Caco-2 (cell line): ENCODE data around the gene GALNTL6. TPM values are rescaled to one million over a fixed set of nuclear protein-coding genes. Genes with fewer than 3 reads are reported as not detected.

Experiments
- BruUV-seq: library from RNA; stranded (reverse); fragments of 400-500 nt; replicated peaks from 2 replicates; lab custom pipeline; 2021; lab: Mats Ljungman, UMichigan
- CTCF ChIA-PET: fragments of 300-600 bp; sonication (Branson Sonifier 250); formaldehyde crosslinking; loops from one replicate; lab custom pipeline; 2022; ENCODE audit warnings: antibody characterized with exemption; lab: Charles Lee
- POLR2A ChIA-PET: fragments of 300-600 bp; sonication (Branson Sonifier 250); formaldehyde crosslinking; loops from one replicate; lab custom pipeline; 2022; ENCODE audit warnings: antibody characterized with exemption; lab: Charles Lee
- DNase-seq, 2 experiments: peaks; one replicate each; pipeline versions ENCODE4 v3.0.0 to v3.0.0-alpha.2; 2020 to 2022
- H3K27me3 ChIP-seq: replicated peaks from 2 replicates; pipeline ENCODE4 v1.6.0; 2011; ENCODE audit warnings: low read length; ENCODE audit not compliant: control insufficient read depth, insufficient read depth
- H3K36me3 ChIP-seq: 2 replicates; pipeline ENCODE4 v1.5.1; 2011; ENCODE audit warnings: low read length; ENCODE audit not compliant: control insufficient read depth, insufficient read depth
- H3K4me1 ChIP-seq: fragments of 250-450 bp; sonication (Bioruptor Pico); 2 replicates; pipeline ENCODE4 v1.5.1; 2020; ENCODE audit warnings: mild to moderate bottlenecking
- H3K4me3 ChIP-seq: 2 replicates; pipeline ENCODE4 v1.5.1; 2011; ENCODE audit warnings: low read depth, mild to moderate bottlenecking, control low read depth, low read length
- H3K9me3 ChIP-seq: fragments of 250-450 bp; sonication (Bioruptor Pico); 2 replicates; pipeline ENCODE4 v1.5.1; 2020; ENCODE audit warnings: mild to moderate bottlenecking, moderate library complexity
- H3K27ac Mint-ChIP-seq: one replicate; pipeline ENCODE4 v1.8.0; 2022; ENCODE audit warnings: mixed read lengths; ENCODE audit not compliant: unreplicated experiment
- H3K27me3 Mint-ChIP-seq: one replicate; pipeline ENCODE4 v1.8.0; 2022; ENCODE audit warnings: mixed read lengths; ENCODE audit not compliant: insufficient read depth, unreplicated experiment
- H3K36me3 Mint-ChIP-seq: one replicate; pipeline ENCODE4 v1.8.0; 2022; ENCODE audit warnings: mild to moderate bottlenecking, mixed read lengths; ENCODE audit not compliant: insufficient read depth, unreplicated experiment
- H3K4me1 Mint-ChIP-seq: one replicate; pipeline ENCODE4 v1.8.0; 2022; ENCODE audit warnings: low read depth, mixed read lengths; ENCODE audit not compliant: unreplicated experiment
- H3K4me3 Mint-ChIP-seq: one replicate; pipeline ENCODE4 v1.8.0; 2022; ENCODE audit warnings: mild to moderate bottlenecking, moderate library complexity, mixed read lengths; ENCODE audit not compliant: unreplicated experiment
- H3K9me3 Mint-ChIP-seq: one replicate; pipeline ENCODE4 v1.8.0; 2022; ENCODE audit warnings: mixed read lengths; ENCODE audit not compliant: unreplicated experiment
- CTCF ChIP-seq, 2 experiments: fragments of 200-600 bp in 1 of 2; IDR thresholded peaks; 1 replicate in 1 of 2; 2 replicates in 1 of 2; pipeline versions ENCODE4 v1.5.1 to v1.8.0; 2011 to 2022; ENCODE audit warnings: antibody characterized with exemption in 1 of 2, control low read depth in 1 of 2, inconsistent platforms in 1 of 2, low read depth in 1 of 2, low read length in 1 of 2, mild to moderate bottlenecking in 1 of 2, moderate library complexity in 1 of 2; ENCODE audit not compliant: insufficient read depth in 1 of 2, severe bottlenecking in 1 of 2, unreplicated experiment in 1 of 2
- intact Hi-C: fragments of 100-400 bp; cut with micrococcal nuclease; formaldehyde crosslinking; loops from one replicate; pipeline ENCODE4 v1.10.0; 2022; ENCODE audit not compliant: unreplicated experiment
- total RNA-seq: library from RNA; stranded (reverse); gene quantifications from 2 replicates; pipeline ENCODE4 v1.2.3, GENCODE V29; 2022

Gene GALNTL6
- total RNA-seq, 1 experiment from 2014 or later: not detected

GRCh38 chr4:172584816-172585215 lies 771.6 kb downstream of the GALNTL6 start:
- no peak overlapping the region for H3K4me3 ChIP-seq
- intact Hi-C loops: no loop called here
- no TSS peak for BruUV-seq
- no peak for DNase-seq
- ChIA-PET POLR2A (no interaction called here), CTCF (no interaction called here)
- Mint-ChIP-seq H3K36me3 (no peaks in the 10 kb centered on the region), H3K9me3 (no peaks in the 10 kb centered on the region), H3K4me1 (no peaks in the 10 kb centered on the region), H3K4me3 (no peak overlapping the region), H3K27me3 (peaks cover 6% of the 10 kb centered on the region), H3K27ac (no peak overlapping the region)
- H3K4me1 ChIP-seq: no peaks in the 10 kb centered on the region
- no peak for TF ChIP-seq CTCF (IDR thresholded peaks at IDR 0.05; ENCODE audit: insufficient read depth in 1 of 2, low read depth in 1 of 2, low read length in 1 of 2, severe bottlenecking in 1 of 2, unreplicated experiment in 1 of 2)
- H3K27me3 ChIP-seq: no peaks in the 10 kb centered on the region
- no peaks in the 10 kb centered on the region for H3K9me3 ChIP-seq
- H3K36me3 ChIP-seq: no peaks in the 10 kb centered on the region

- CTCF ChIA-PET: no interaction called here
- no TSS peak for BruUV-seq
- H3K27ac Mint-ChIP-seq: no peak overlapping the region
Observed at GRCh38 chr4:172596206-172596605, 783.0 kb downstream of the GALNTL6 start.

GRCh38 chr4:172599554-172599953 lies 786.4 kb downstream of the GALNTL6 start:
- H3K4me1 ChIP-seq: no peaks in the 10 kb centered on the region
- H3K9me3 ChIP-seq: no peaks in the 10 kb centered on the region
- no peaks in the 10 kb centered on the region for H3K36me3 Mint-ChIP-seq
- H3K4me3 ChIP-seq: no peak overlapping the region
- H3K9me3 Mint-ChIP-seq: no peaks in the 10 kb centered on the region
- H3K27me3 ChIP-seq: no peaks in the 10 kb centered on the region
- ChIA-PET CTCF (no interaction called here), POLR2A (no interaction called here)
- no peaks in the 10 kb centered on the region for H3K27me3 Mint-ChIP-seq
- intact Hi-C loops: loop anchor here (5.0 kb wide), 1 partner anchor 218 kb away; no protein-coding TSS in a partner anchor
- H3K4me3 Mint-ChIP-seq: no peak overlapping the region
- H3K27ac Mint-ChIP-seq: no peak overlapping the region
- no peaks in the 10 kb centered on the region for H3K4me1 Mint-ChIP-seq
- TF ChIP-seq CTCF (IDR thresholded peaks at IDR 0.05; ENCODE audit: insufficient read depth in 1 of 2, low read depth in 1 of 2, low read length in 1 of 2, severe bottlenecking in 1 of 2, unreplicated experiment in 1 of 2): no peak
- no peaks in the 10 kb centered on the region for H3K36me3 ChIP-seq
- DNase-seq: no peak
- no TSS peak for BruUV-seq

More at GRCh38 chr4:172596206-172596605, 783.0 kb downstream of the GALNTL6 start:
- H3K27me3 ChIP-seq: no peaks in the 10 kb centered on the region
- intact Hi-C loops: loop anchor here (1.0 to 5.0 kb wide), 2 partner anchors 221 to 234 kb away; no protein-coding TSS in a partner anchor
- TF ChIP-seq CTCF (IDR thresholded peaks at IDR 0.05; ENCODE audit: insufficient read depth in 1 of 2, low read depth in 1 of 2, low read length in 1 of 2, severe bottlenecking in 1 of 2, unreplicated experiment in 1 of 2): peak in 1 of 2 experiments; percentile 21
- H3K4me1 ChIP-seq: no peaks in the 10 kb centered on the region
- H3K36me3 Mint-ChIP-seq: no peaks in the 10 kb centered on the region
- no peak overlapping the region for H3K4me3 ChIP-seq
- POLR2A ChIA-PET: no interaction called here
- H3K36me3 ChIP-seq: no peaks in the 10 kb centered on the region
- no peaks in the 10 kb centered on the region for H3K4me1 Mint-ChIP-seq
- DNase-seq: peak in 1 of 2 experiments; percentile 5
- H3K27me3 Mint-ChIP-seq: no peaks in the 10 kb centered on the region
- H3K9me3 ChIP-seq: no peaks in the 10 kb centered on the region
- no peaks in the 10 kb centered on the region for H3K9me3 Mint-ChIP-seq
- no peak overlapping the region for H3K4me3 Mint-ChIP-seq
